ENCODE data around the gene RAI1. TPM values are rescaled to one million over a fixed set of nuclear protein-coding genes. Genes with fewer than 3 reads are reported as not detected.

Gene RAI1
- total and polyA plus RNA-seq, 2 of the 8 experiments (the other 6 are each of a cell fraction or from before 2014, with no cell fraction given), result 0.39 to 1.2 TPM

DNA sequence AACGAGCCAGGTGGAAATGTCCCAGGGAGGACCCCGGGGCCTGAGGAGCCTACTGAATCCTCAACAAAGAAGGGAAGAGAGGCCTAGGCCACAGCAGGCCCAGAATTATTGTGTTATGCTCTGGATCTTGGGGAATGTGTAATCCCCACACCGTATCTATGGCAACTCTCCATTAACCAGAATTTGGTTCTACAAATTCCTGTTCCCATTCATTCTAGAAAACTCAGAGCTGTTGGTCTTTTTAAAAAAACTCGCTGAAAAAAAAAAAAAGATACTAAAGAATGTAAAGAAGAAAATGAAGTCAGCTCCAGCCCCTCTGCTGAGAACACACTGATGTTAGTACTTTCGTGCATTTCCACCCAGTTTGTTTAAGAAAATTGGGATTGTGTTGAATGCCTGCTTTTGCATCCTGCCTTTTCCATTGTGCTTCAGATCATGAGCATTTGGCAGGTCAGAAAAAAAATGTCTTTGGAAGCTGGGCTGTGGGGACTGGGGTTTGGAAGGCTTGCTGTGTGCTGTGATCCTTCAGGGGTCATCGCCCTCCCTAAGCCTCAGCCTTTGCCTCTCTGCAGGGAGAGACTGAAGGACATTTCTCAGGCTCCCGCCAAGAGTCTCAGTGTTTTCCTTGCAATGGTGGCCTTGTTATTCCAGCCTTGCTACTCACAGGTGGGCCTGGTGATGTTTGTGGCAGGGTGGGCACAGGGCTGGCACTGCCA, 86.1 kb downstream of the RAI1 start (continued):
- no peak for TF ChIP-seq KDM4A (IDR thresholded peaks at IDR 0.05; ENCODE audit: low read depth, low read length, severe bottlenecking)

Measured in H1 (cell line).